Mesendoderm (in vitro differentiated cells): ENCODE data around the gene TPP1.

ENCODE experiments used
- DNase-seq: peaks from one replicate; pipeline ENCODE4 v3.0.0; 2013
- H2AK5ac ChIP-seq: 2 replicates; pipeline ENCODE4 v1.6.1; 2013; ENCODE audit warnings: low read length, inconsistent platforms
- H2BK120ac ChIP-seq: 2 replicates; pipeline ENCODE4 v1.6.1; 2013; ENCODE audit warnings: low read depth, mild to moderate bottlenecking, low read length, moderate library complexity, mixed read lengths
- H2BK15ac ChIP-seq: replicated peaks from 2 replicates; pipeline ENCODE4 v1.6.1; 2013; ENCODE audit warnings: low read depth, mild to moderate bottlenecking, moderate library complexity
- H2BK5ac ChIP-seq: 2 replicates; pipeline ENCODE4 v1.6.1; 2013; ENCODE audit warnings: low read length, inconsistent platforms
- H3K18ac ChIP-seq: 2 replicates; pipeline ENCODE4 v1.6.1; 2013; ENCODE audit warnings: mild to moderate bottlenecking, low read length, mixed read lengths
- H3K23ac ChIP-seq: one replicate; pipeline ENCODE4 v1.6.1; 2013; ENCODE audit warnings: low read length
- H3K27ac ChIP-seq: 2 replicates; pipeline ENCODE4 v1.5.1; 2013; ENCODE audit warnings: low read depth, mild to moderate bottlenecking, inconsistent platforms, low read length, moderate library complexity
- H3K27me3 ChIP-seq: 2 replicates; pipeline ENCODE4 v1.6.1; 2013; ENCODE audit warnings: low read length, control low read depth, mild to moderate bottlenecking, inconsistent platforms; ENCODE audit not compliant: insufficient read depth, poor library complexity
- H3K36me3 ChIP-seq: 2 replicates; pipeline ENCODE4 v1.6.1; 2013; ENCODE audit warnings: low read length, inconsistent platforms; ENCODE audit not compliant: control insufficient read depth, insufficient read depth
- H3K4ac ChIP-seq: one replicate; pipeline ENCODE4 v1.6.1; 2013; ENCODE audit warnings: low read depth, mild to moderate bottlenecking, low read length, moderate library complexity
- H3K4me1 ChIP-seq: 2 replicates; pipeline ENCODE4 v1.6.1; 2013; ENCODE audit warnings: low read depth, low read length, inconsistent platforms; ENCODE audit not compliant: control insufficient read depth
- H3K4me2 ChIP-seq: 2 replicates; pipeline ENCODE4 v1.6.1; 2013; ENCODE audit warnings: low read length
- H3K4me3 ChIP-seq: 2 replicates; pipeline ENCODE4 v1.5.1; 2013; ENCODE audit warnings: mild to moderate bottlenecking, low read length
- H3K56ac ChIP-seq: one replicate; pipeline ENCODE4 v1.6.1; 2013; ENCODE audit warnings: low read length
- H3K79me1 ChIP-seq: 2 replicates; pipeline ENCODE4 v1.6.1; 2013; ENCODE audit warnings: low read length, inconsistent platforms
- H3K79me2 ChIP-seq: 2 replicates; pipeline ENCODE4 v1.6.1; 2013; ENCODE audit warnings: mild to moderate bottlenecking, low read length; ENCODE audit not compliant: control insufficient read depth, insufficient read depth
- H3K9ac ChIP-seq: 2 replicates; pipeline ENCODE4 v1.6.1; 2013; ENCODE audit warnings: low read length, inconsistent platforms
- H4K5ac ChIP-seq: one replicate; pipeline ENCODE4 v1.6.1; 2013; ENCODE audit warnings: low read length
- H4K8ac ChIP-seq: one replicate; pipeline ENCODE4 v1.6.1; 2013; ENCODE audit warnings: low read depth, mild to moderate bottlenecking, control low read depth, low read length, moderate library complexity
- WGBS: extraction: QIAGEN DNeasy Blood & Tissue Kit; methylation state at CpG from one replicate; pipeline ENCODE4 v1.1.7; 2013; ENCODE audit warnings: low lambda C conversion rate, missing lambda C conversion rate; ENCODE audit not compliant: insufficient coverage; ENCODE audit errors: extremely low coverage; 5-methylcytosine and 5-hydroxymethylcytosine counted together

The TPP1 gene

DNA sequence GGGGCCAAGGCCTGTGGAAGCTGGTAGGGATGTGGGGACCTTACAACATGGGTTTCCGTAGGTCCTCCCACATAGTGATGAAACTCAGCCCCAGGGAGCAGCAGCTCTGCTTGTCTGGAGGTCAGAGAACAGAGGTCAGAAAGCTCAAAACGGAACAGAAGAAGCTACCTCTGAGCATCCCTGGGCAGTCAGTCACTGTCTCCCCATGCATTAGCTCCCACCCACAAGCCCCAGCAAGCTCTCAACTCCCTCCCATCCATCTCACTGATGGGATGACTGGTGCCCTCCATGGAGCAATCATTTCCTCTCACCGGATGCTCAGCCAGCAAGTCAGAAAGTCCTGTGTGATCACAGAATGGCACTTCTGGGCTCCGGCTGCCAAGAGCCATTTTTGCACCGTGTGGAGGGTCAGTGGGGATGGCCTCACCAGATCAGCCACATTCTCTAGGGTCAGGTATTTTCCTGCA, 1.9 kb downstream of the TPP1 start:
- Histone ChIP-seq H3K4me1 (no peaks in the 10 kb centered on the region), H3K18ac (no peak overlapping the region), H3K36me3 (no peaks in the 10 kb centered on the region), H3K27me3 (no peaks in the 10 kb centered on the region), H3K23ac (no peak overlapping the region), H2BK15ac (no peak overlapping the region), H4K8ac (no peak overlapping the region), H3K79me1 (peaks cover 5% of the 10 kb centered on the region), H3K56ac (no peak overlapping the region), H3K9ac (no peak overlapping the region), H2BK5ac (no peak overlapping the region), H4K5ac (no peak overlapping the region), H3K27ac (no peak overlapping the region), H2BK120ac (no peak overlapping the region), H2AK5ac (no peak overlapping the region), H3K4me3 (no peak overlapping the region), H3K4ac (no peak overlapping the region), H3K4me2 (no peak overlapping the region), H3K79me2 (peaks cover 2% of the 10 kb centered on the region)
- no CpG with 5 or more reads among the region's 5 CpGs for WGBS
- DNase-seq = no peak

- H3K23ac ChIP-seq = no peak overlapping the region
- H2BK15ac ChIP-seq = no peak overlapping the region
- H3K4me1 ChIP-seq = no peaks in the 10 kb centered on the region
- H4K5ac ChIP-seq = no peak overlapping the region
- H3K79me1 ChIP-seq = peaks cover 5% of the 10 kb centered on the region
- no peak for DNase-seq
- no peak overlapping the region for H3K56ac ChIP-seq
- H3K4me2 ChIP-seq = no peak overlapping the region
- H3K9ac ChIP-seq = no peak overlapping the region
- H4K8ac ChIP-seq = no peak overlapping the region
- H3K4ac ChIP-seq = no peak overlapping the region
- no peak overlapping the region for H2AK5ac ChIP-seq
- no peak overlapping the region for H3K27ac ChIP-seq
- H3K79me2 ChIP-seq = peaks cover 3% of the 10 kb centered on the region
- H3K36me3 ChIP-seq = no peaks in the 10 kb centered on the region
- H2BK5ac ChIP-seq = no peak overlapping the region
- H2BK120ac ChIP-seq = no peak overlapping the region
- H3K4me3 ChIP-seq = no peak overlapping the region
- no peak overlapping the region for H3K18ac ChIP-seq
- no CpG with 5 or more reads among the region's 14 CpGs for WGBS
- H3K27me3 ChIP-seq = no peaks in the 10 kb centered on the region
These were observed 2.5 kb downstream of the TPP1 start for GRCh38 chr11:6616596-6617250.

- Histone ChIP-seq H3K79me1 (peaks cover 10% of the 10 kb centered on the region), H3K4ac (no peak overlapping the region), H3K4me2 (no peak overlapping the region), H3K36me3 (no peaks in the 10 kb centered on the region), H2BK120ac (no peak overlapping the region), H3K18ac (no peak overlapping the region), H3K27ac (no peak overlapping the region), H2BK5ac (no peak overlapping the region), H3K9ac (no peak overlapping the region), H3K4me3 (no peak overlapping the region), H4K5ac (no peak overlapping the region), H3K79me2 (peaks cover 10% of the 10 kb centered on the region), H3K4me1 (no peaks in the 10 kb centered on the region), H2AK5ac (no peak overlapping the region), H2BK15ac (no peak overlapping the region), H3K56ac (no peak overlapping the region), H4K8ac (no peak overlapping the region), H3K27me3 (no peaks in the 10 kb centered on the region), H3K23ac (no peak overlapping the region)
- no CpG with 5 or more reads among the region's 9 CpGs for WGBS
- DNase-seq = no peak
These were observed 3.2 kb downstream of the TPP1 start for GRCh38 chr11:6615882-6616585.

DNA sequence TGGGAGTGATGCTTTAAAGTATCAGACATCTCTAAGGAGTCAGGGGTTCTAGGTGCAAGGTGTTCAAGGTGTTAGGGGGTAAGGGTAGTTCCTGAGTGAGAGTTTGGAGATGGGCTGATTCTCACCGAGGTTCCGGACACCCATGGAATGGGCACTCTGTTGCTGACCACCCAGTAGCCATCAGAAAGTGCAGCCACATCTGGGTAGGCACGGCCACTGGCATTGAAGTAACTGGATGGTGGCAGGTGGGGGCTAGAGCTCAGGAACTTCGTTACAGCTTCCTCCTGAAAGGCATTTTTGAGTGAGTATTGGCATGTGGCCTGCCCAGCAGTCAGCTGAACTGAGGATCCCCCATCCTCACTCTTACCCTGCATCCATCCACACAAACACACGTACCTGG, 4.2 kb downstream of the TPP1 start:
- Histone ChIP-seq H2AK5ac (no peak overlapping the region), H3K9ac (no peak overlapping the region), H4K8ac (no peak overlapping the region), H3K56ac (no peak overlapping the region), H3K4me2 (no peak overlapping the region), H3K79me1 (peaks cover 14% of the 10 kb centered on the region), H3K4me1 (no peaks in the 10 kb centered on the region), H2BK120ac (no peak overlapping the region), H3K4ac (no peak overlapping the region), H3K79me2 (peaks cover 14% of the 10 kb centered on the region), H4K5ac (no peak overlapping the region), H2BK15ac (no peak overlapping the region), H3K27me3 (no peaks in the 10 kb centered on the region), H3K23ac (no peak overlapping the region), H3K4me3 (no peak overlapping the region), H3K18ac (no peak overlapping the region), H3K27ac (no peak overlapping the region), H2BK5ac (no peak overlapping the region), H3K36me3 (peaks cover 1% of the 10 kb centered on the region)
- WGBS = no CpG with 5 or more reads among the region's 5 CpGs
- DNase-seq = no peak

DNA sequence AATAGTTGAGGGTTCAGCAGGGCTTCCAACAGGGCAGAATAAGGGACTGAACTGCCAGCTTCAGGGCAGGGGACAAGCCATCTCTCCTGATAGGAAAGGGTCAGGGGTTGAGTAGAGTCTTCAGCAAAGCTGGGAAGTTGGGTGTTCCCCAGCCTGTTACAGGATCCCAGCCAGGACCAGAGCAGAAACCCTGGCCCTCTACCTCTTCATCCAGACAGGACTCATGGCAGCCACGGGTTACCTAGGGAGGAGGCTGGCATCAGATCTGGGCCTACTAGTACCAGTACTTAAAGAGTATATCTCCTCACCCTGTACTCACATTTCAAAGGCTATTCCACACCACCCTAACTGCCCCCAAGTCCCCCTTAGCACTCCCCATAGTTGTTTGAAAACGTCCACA, 4.8 kb downstream of the TPP1 start:
- no peak overlapping the region for H2AK5ac ChIP-seq
- no peak overlapping the region for H3K9ac ChIP-seq
- H2BK15ac ChIP-seq = no peak overlapping the region
- no peak overlapping the region for H3K4ac ChIP-seq
- H3K4me1 ChIP-seq = no peaks in the 10 kb centered on the region
- DNase-seq = no peak
- H3K4me3 ChIP-seq = no peak overlapping the region
- no peak overlapping the region for H4K5ac ChIP-seq
- no peak overlapping the region for H2BK120ac ChIP-seq
- no peak overlapping the region for H3K18ac ChIP-seq
- no peak overlapping the region for H3K27ac ChIP-seq
- H3K79me1 ChIP-seq = peaks cover 14% of the 10 kb centered on the region
- no peaks in the 10 kb centered on the region for H3K27me3 ChIP-seq
- no peak overlapping the region for H2BK5ac ChIP-seq
- no CpG with 5 or more reads among the region's 2 CpGs for WGBS
- H4K8ac ChIP-seq = no peak overlapping the region
- H3K4me2 ChIP-seq = no peak overlapping the region
- peaks cover 14% of the 10 kb centered on the region for H3K79me2 ChIP-seq
- H3K36me3 ChIP-seq = peaks cover 7% of the 10 kb centered on the region
- no peak overlapping the region for H3K56ac ChIP-seq
- H3K23ac ChIP-seq = no peak overlapping the region
